ENCODE results near the gene EMILIN2. TPM values are rescaled to one million over a fixed set of nuclear protein-coding genes. Genes with fewer than 3 reads are reported as not detected.

Gene EMILIN2
- total RNA-seq, 1 experiment from 2014 or later = 8.0 TPM

- Mint-ChIP-seq H3K27me3 (ENCODE audit: unreplicated experiment) (peaks cover 59% of the 10 kb centered on the region), H3K36me3 (ENCODE audit: insufficient read depth, unreplicated experiment) (no peaks in the 10 kb centered on the region), H3K4me1 (ENCODE audit: low read depth, unreplicated experiment) (peaks cover 9% of the 10 kb centered on the region), H3K9me3 (ENCODE audit: low read depth, unreplicated experiment) (no peaks in the 10 kb centered on the region), H3K4me3 (ENCODE audit: low read depth, unreplicated experiment) (no peak overlapping the region), H3K27ac (ENCODE audit: unreplicated experiment) (no peak overlapping the region)
- intact Hi-C loops (cut with micrococcal nuclease; ENCODE audit: unreplicated experiment) = no loop called here
- TF ChIP-seq CTCF (IDR thresholded peaks at IDR 0.05; ENCODE audit: unreplicated experiment) = no peak
- BruUV-seq (replicated peaks) = no TSS peak
- DNase-seq = no peak
- CTCF ChIA-PET = no interaction called here
Observed at GRCh38 chr18:2879889-2880288, 33.1 kb downstream of the EMILIN2 start.

GRCh38 chr18:2880473-2880872 lies 33.7 kb downstream of the EMILIN2 start:
- no peak for TF ChIP-seq CTCF (IDR thresholded peaks at IDR 0.05; ENCODE audit: unreplicated experiment)
- no TSS peak for BruUV-seq (replicated peaks)
- H3K4me1 Mint-ChIP-seq (ENCODE audit: low read depth, unreplicated experiment) = peaks cover 3% of the 10 kb centered on the region
- DNase-seq = no peak
- peaks cover 59% of the 10 kb centered on the region for H3K27me3 Mint-ChIP-seq (ENCODE audit: unreplicated experiment)
- CTCF ChIA-PET = no interaction called here
- intact Hi-C loops (cut with micrococcal nuclease; ENCODE audit: unreplicated experiment) = no loop called here
- no peak overlapping the region for H3K4me3 Mint-ChIP-seq (ENCODE audit: low read depth, unreplicated experiment)
- no peak overlapping the region for H3K27ac Mint-ChIP-seq (ENCODE audit: unreplicated experiment)
- H3K36me3 Mint-ChIP-seq (ENCODE audit: insufficient read depth, unreplicated experiment) = no peaks in the 10 kb centered on the region
- no peaks in the 10 kb centered on the region for H3K9me3 Mint-ChIP-seq (ENCODE audit: low read depth, unreplicated experiment)

GRCh38 chr18:2881088-2881839 lies 34.5 kb downstream of the EMILIN2 start:
- CTCF ChIA-PET = no interaction called here
- H3K27ac Mint-ChIP-seq (ENCODE audit: unreplicated experiment) = no peak overlapping the region
- no TSS peak for BruUV-seq (replicated peaks)

GRCh38 chr18:2881840-2882195 lies 35.0 kb downstream of the EMILIN2 start:
- BruUV-seq (replicated peaks) = no TSS peak
- intact Hi-C loops (cut with micrococcal nuclease; ENCODE audit: unreplicated experiment) = no loop called here
- H3K9me3 Mint-ChIP-seq (ENCODE audit: low read depth, unreplicated experiment) = peaks cover 4% of the 10 kb centered on the region
- no peak for TF ChIP-seq CTCF (IDR thresholded peaks at IDR 0.05; ENCODE audit: unreplicated experiment)
- H3K4me3 Mint-ChIP-seq (ENCODE audit: low read depth, unreplicated experiment) = no peak overlapping the region
- DNase-seq = no peak
- H3K27me3 Mint-ChIP-seq (ENCODE audit: unreplicated experiment) = peaks cover 71% of the 10 kb centered on the region
- H3K36me3 Mint-ChIP-seq (ENCODE audit: insufficient read depth, unreplicated experiment) = no peaks in the 10 kb centered on the region
- CTCF ChIA-PET = no interaction called here
- no peak overlapping the region for H3K27ac Mint-ChIP-seq (ENCODE audit: unreplicated experiment)
- H3K4me1 Mint-ChIP-seq (ENCODE audit: low read depth, unreplicated experiment) = no peaks in the 10 kb centered on the region

More at GRCh38 chr18:2881088-2881839, 34.5 kb downstream of the EMILIN2 start:
- Mint-ChIP-seq H3K9me3 (ENCODE audit: low read depth, unreplicated experiment) (no peaks in the 10 kb centered on the region), H3K36me3 (ENCODE audit: insufficient read depth, unreplicated experiment) (no peaks in the 10 kb centered on the region), H3K4me1 (ENCODE audit: low read depth, unreplicated experiment) (no peaks in the 10 kb centered on the region), H3K27me3 (ENCODE audit: unreplicated experiment) (peaks cover 65% of the 10 kb centered on the region), H3K4me3 (ENCODE audit: low read depth, unreplicated experiment) (no peak overlapping the region)
- TF ChIP-seq CTCF (IDR thresholded peaks at IDR 0.05; ENCODE audit: unreplicated experiment) = no peak
- DNase-seq = no peak
- intact Hi-C loops (cut with micrococcal nuclease; ENCODE audit: unreplicated experiment) = no loop called here
